Type B pancreatic cell (in vitro differentiated cells): ENCODE measurements around the gene CLCA1. TPM values are rescaled to one million over a fixed set of nuclear protein-coding genes. Genes with fewer than 3 reads are reported as not detected.

Experiments used
- DNase-seq: peaks from one replicate; pipeline ENCODE4 v3.0.0; 2021; ENCODE audit warnings: mixed read lengths; ENCODE audit not compliant: unreplicated experiment; ENCODE audit errors: extremely low spot score
- H3K27ac Mint-ChIP-seq: 2 replicates; pipeline ENCODE4 v1.8.0; 2021; ENCODE audit warnings: mild to moderate bottlenecking, mixed read lengths
- H3K27me3 Mint-ChIP-seq: 2 replicates; pipeline ENCODE4 v1.8.0; 2021; ENCODE audit warnings: mixed read lengths
- H3K36me3 Mint-ChIP-seq: 2 replicates; pipeline ENCODE4 v1.8.0; 2021; ENCODE audit warnings: mixed read lengths
- H3K4me1 Mint-ChIP-seq: one replicate; pipeline ENCODE4 v1.8.0; 2021; ENCODE audit warnings: mixed read lengths; ENCODE audit not compliant: unreplicated experiment
- H3K4me3 Mint-ChIP-seq: 2 replicates; pipeline ENCODE4 v1.8.0; 2021; ENCODE audit warnings: mild to moderate bottlenecking, mixed read lengths
- H3K9me3 Mint-ChIP-seq: 2 replicates; pipeline ENCODE4 v1.8.0; 2021; ENCODE audit warnings: mixed read lengths
- CTCF ChIP-seq: fragments of 200-600 bp; sonication (generic); conservative IDR thresholded peaks from 2 replicates; pipeline ENCODE4 v1.5.0; 2021; ENCODE audit warnings: antibody characterized with exemption, mild to moderate bottlenecking
- total RNA-seq: library from RNA; stranded (reverse); gene quantifications from 2 replicates; pipeline ENCODE4 v1.2.1, GENCODE V29; 2021; ENCODE audit warnings: low replicate concordance

The CLCA1 gene
- total RNA-seq, 1 donor from 2014 or later: 10.1 TPM

GRCh38 chr1:86487131-86487810 lies 18.5 kb downstream of the CLCA1 start:
- no peak for DNase-seq
- H3K4me3 Mint-ChIP-seq: no peak overlapping the region
- H3K4me1 Mint-ChIP-seq: no peaks in the 10 kb centered on the region
- H3K27me3 Mint-ChIP-seq: peaks cover 5% of the 10 kb centered on the region
- H3K36me3 Mint-ChIP-seq: no peaks in the 10 kb centered on the region
- TF ChIP-seq CTCF: no peak
- no peaks in the 10 kb centered on the region for H3K9me3 Mint-ChIP-seq
- no peak overlapping the region for H3K27ac Mint-ChIP-seq

GRCh38 chr1:86487811-86488141 lies 19.0 kb downstream of the CLCA1 start:
- no peak overlapping the region for H3K4me3 Mint-ChIP-seq
- no peak for TF ChIP-seq CTCF
- H3K27ac Mint-ChIP-seq: no peak overlapping the region
- H3K4me1 Mint-ChIP-seq: no peaks in the 10 kb centered on the region
- peaks cover 5% of the 10 kb centered on the region for H3K27me3 Mint-ChIP-seq
- no peaks in the 10 kb centered on the region for H3K36me3 Mint-ChIP-seq
- no peak for DNase-seq
- no peaks in the 10 kb centered on the region for H3K9me3 Mint-ChIP-seq

DNA sequence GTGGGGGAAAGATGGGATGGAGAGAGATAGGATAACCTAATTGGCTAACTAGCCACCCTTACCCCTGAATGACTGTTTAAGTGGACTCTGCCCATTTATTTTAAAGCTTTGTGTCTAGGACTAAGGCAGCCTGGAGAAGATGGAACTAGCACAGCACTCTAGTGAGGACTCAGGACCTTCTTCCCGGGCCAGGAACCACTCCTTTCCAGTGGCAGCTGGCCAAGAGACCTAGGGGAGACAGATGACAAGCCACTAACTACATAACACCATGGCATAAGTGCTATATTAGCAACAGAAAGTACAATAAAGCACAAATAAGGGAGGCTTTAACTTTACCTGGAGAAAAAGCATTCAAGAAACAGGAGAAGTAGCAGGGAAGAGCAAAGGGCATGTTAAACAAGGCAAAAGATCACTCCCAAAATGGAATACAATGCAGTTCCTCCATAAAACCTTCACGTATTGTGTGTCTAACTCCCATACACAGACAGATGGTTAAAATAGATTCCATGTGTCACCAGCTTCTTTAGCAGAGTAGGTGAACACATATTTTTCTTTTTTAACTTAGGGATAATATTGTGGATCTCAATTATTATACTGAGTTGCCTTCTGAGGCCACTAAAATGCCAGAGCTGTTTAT lies 20.6 kb downstream of the CLCA1 start:
- H3K9me3 Mint-ChIP-seq: no peaks in the 10 kb centered on the region
- H3K36me3 Mint-ChIP-seq: no peaks in the 10 kb centered on the region
- H3K4me3 Mint-ChIP-seq: no peak overlapping the region
- no peaks in the 10 kb centered on the region for H3K4me1 Mint-ChIP-seq
- H3K27ac Mint-ChIP-seq: no peak overlapping the region
- no peak for DNase-seq
- H3K27me3 Mint-ChIP-seq: peaks cover 5% of the 10 kb centered on the region
- TF ChIP-seq CTCF: no peak

DNA sequence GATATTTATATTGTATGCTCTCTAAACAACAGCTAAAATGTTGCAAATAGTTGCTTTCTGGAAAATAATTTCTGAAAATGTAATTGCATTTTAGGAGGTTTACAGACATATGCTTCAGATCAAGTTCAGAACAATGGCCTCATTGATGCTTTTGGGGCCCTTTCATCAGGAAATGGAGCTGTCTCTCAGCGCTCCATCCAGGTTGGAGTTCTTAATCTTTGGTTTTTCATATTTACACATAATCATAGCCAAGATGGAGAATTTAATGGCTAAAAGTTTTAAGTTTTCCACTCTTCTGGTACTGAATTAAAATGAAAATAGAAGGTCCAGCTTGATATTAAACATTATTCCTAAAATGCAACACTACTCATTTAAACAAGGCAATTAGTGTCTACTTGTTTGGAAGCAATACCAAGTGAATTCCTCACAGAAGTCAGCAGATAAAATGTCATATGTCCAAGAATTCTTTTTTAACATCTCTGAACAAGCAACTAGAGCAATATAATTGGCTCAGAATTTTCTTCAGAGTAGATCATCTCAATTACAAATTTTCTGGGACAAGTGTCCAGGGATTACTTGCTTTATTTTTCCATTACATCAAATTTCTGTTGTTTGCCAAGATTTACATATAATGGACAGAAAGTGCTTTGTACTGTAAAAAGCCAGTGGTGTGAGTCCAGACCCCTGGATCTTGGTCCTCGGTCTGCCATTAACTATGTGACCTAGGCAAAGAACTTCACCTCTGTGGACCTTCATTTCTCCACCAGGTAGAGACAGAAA lies 22.6 kb downstream of the CLCA1 start:
- Mint-ChIP-seq H3K36me3 (no peaks in the 10 kb centered on the region), H3K9me3 (no peaks in the 10 kb centered on the region), H3K27ac (no peak overlapping the region), H3K4me3 (no peak overlapping the region), H3K4me1 (no peaks in the 10 kb centered on the region), H3K27me3 (no peaks in the 10 kb centered on the region)
- no peak for DNase-seq
- no peak for TF ChIP-seq CTCF

DNA sequence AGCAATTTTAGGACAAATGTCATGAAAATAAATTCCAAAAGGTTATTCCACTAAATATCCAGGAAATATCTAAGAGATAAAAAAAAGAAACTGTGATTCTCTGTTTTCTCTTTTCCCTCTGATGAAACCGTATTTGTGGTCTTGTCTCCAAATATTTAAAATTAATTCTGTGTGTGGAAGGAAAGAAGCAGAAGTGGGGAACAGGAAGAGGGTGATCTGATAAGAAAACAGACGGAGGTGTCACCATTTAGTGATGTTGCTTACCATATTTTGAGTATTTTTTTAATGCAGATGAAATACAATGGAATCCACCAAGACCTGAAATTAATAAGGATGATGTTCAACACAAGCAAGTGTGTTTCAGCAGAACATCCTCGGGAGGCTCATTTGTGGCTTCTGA lies 29.6 kb downstream of the CLCA1 start:
- H3K27me3 Mint-ChIP-seq: peaks cover 18% of the 10 kb centered on the region
- TF ChIP-seq CTCF: no peak
- no peak for DNase-seq
- H3K36me3 Mint-ChIP-seq: no peaks in the 10 kb centered on the region
- no peaks in the 10 kb centered on the region for H3K9me3 Mint-ChIP-seq
- H3K4me3 Mint-ChIP-seq: no peak overlapping the region
- peaks cover 8% of the 10 kb centered on the region for H3K4me1 Mint-ChIP-seq
- H3K27ac Mint-ChIP-seq: no peak overlapping the region
